Loucy (cell line): ENCODE measurements around the gene XRCC3.

Experiments
- EZH2phosphoT487 ChIP-seq: fragments of 200-600 bp; IDR thresholded peaks from 2 replicates; pipeline ENCODE4 v1.6.1; 2018; ENCODE audit warnings: antibody characterized with exemption, mild to moderate bottlenecking, moderate library complexity, borderline replicate concordance
- TF ChIP-seq, protein P1 (sequence below): fragments of 200-600 bp; sonication (generic); conservative IDR thresholded peaks from 2 replicates; pipeline ENCODE4 v1.5.1; 2014; ENCODE audit warnings: mild to moderate bottlenecking, antibody characterized with exemption, low read length

DNA sequence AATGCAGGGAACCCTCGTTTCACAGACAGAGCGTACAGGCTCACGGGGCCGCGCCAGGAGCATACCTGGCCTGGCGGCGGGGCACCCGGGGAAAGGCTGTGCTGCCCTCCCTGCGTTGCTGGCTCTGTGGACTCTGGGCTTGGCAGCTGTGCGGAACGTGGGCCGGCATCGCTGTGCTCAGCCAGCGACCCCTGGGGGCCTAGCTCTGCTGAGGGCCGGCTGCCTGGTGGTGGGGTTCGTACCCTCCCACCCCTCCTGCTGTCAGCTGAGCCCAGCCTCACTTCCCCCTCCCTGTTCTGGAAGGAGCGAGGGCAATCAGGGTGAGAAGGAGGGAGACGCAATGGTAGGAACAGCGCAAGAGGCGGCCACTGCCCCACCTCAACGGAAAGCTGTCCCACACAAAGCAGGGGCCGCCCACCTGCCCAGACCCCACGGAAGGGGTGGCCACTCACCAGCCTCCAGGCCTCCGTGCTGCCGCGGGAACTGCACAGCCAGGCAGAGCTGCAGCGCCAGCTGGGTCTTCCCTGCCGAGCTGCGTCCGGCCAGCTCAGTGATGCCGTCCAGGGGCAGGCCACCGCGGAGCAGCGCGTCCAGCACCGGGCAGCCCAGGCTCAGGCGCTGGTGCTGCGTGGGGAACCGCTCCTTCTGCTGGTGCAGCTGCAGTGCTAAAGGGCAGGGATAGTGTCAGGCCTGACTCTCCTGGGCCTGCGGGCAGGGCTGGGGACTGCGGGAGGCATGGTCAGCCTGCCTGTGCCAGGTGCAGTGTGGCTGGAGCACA lies 8.5 kb downstream of the XRCC3 start:
- TF ChIP-seq, protein P1, sequence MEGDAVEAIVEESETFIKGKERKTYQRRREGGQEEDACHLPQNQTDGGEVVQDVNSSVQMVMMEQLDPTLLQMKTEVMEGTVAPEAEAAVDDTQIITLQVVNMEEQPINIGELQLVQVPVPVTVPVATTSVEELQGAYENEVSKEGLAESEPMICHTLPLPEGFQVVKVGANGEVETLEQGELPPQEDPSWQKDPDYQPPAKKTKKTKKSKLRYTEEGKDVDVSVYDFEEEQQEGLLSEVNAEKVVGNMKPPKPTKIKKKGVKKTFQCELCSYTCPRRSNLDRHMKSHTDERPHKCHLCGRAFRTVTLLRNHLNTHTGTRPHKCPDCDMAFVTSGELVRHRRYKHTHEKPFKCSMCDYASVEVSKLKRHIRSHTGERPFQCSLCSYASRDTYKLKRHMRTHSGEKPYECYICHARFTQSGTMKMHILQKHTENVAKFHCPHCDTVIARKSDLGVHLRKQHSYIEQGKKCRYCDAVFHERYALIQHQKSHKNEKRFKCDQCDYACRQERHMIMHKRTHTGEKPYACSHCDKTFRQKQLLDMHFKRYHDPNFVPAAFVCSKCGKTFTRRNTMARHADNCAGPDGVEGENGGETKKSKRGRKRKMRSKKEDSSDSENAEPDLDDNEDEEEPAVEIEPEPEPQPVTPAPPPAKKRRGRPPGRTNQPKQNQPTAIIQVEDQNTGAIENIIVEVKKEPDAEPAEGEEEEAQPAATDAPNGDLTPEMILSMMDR: no peak
- no peak for TF ChIP-seq EZH2phosphoT487
